RWPE1 (cell line): ENCODE measurements around the gene MAML3.
"Not testable (repeated sequence)": the region's sequence is repeated elsewhere in the genome, so short reads cannot be mapped to it uniquely, and the experiment has no call there.

Experiments
- CTCF ChIA-PET: fragments of 350-600 bp; sonication (Branson Sonifier 250); formaldehyde crosslinking; extraction: SDS; loops from one replicate; lab custom pipeline; 2021; lab: Yijun Ruan, JAX
- POLR2A ChIA-PET: fragments of 400-600 bp; formaldehyde crosslinking; extraction: SDS; loops from one replicate; lab custom pipeline; 2020; ENCODE audit warnings: antibody characterized with exemption; ENCODE audit not compliant: low non-redundant PET; lab: Yijun Ruan, JAX
- DNase-seq: peaks from one replicate; pipeline ENCODE4 v3.0.0; 2012; ENCODE audit warnings: low spot score
- H3K27ac ChIP-seq: fragments of 450-650 bp; 2 replicates; pipeline ENCODE4 v1.5.1; 2017
- TF ChIP-seq, protein P1 (sequence below): fragments of 450-650 bp; conservative IDR thresholded peaks from 2 replicates; pipeline ENCODE4 v1.5.1; 2017; ENCODE audit warnings: low read depth, mild to moderate bottlenecking

The MAML3 gene

GRCh38 chr4:139957065-139957464, 196.9 kb downstream of the MAML3 start:
- ChIA-PET POLR2A (no interaction called here), CTCF (interaction anchor here (0.6 kb wide), 1 partner anchor 321 kb away, joined by 3 read pairs; no protein-coding TSS in a partner anchor)
- no peak for DNase-seq
- H3K27ac ChIP-seq: no peak overlapping the region
- TF ChIP-seq, protein P1, sequence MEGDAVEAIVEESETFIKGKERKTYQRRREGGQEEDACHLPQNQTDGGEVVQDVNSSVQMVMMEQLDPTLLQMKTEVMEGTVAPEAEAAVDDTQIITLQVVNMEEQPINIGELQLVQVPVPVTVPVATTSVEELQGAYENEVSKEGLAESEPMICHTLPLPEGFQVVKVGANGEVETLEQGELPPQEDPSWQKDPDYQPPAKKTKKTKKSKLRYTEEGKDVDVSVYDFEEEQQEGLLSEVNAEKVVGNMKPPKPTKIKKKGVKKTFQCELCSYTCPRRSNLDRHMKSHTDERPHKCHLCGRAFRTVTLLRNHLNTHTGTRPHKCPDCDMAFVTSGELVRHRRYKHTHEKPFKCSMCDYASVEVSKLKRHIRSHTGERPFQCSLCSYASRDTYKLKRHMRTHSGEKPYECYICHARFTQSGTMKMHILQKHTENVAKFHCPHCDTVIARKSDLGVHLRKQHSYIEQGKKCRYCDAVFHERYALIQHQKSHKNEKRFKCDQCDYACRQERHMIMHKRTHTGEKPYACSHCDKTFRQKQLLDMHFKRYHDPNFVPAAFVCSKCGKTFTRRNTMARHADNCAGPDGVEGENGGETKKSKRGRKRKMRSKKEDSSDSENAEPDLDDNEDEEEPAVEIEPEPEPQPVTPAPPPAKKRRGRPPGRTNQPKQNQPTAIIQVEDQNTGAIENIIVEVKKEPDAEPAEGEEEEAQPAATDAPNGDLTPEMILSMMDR: no peak

DNA sequence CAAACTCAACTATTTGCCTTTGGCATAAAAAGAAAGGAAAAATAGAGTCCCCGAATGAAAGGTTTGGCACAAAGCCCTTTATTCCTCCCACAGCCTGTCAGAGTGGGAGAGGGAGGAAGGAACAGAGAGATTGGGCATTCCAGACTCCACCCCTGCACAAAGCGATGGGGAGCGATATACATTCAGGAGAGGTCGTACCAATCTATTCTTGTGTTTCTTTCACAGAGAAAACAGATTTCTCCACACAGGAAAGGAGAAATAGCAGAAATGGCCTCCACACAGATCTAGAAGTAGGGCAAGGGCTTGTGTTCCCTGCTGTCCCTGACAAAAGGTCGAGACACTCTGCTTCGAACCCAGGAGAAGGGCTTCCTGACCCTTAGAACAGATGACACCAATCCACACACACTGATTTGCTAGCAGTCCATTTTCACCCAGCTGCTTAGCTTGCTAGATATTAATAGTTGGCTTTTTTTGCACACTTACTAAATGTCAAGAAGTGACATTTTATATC, 197.4 kb downstream of the MAML3 start:
- H3K27ac ChIP-seq: no peak overlapping the region
- ChIA-PET POLR2A (no interaction called here), CTCF (interaction anchor here (0.6 kb wide), 1 partner anchor 321 kb away, joined by 3 read pairs; no protein-coding TSS in a partner anchor)
- no peak for DNase-seq
- TF ChIP-seq, protein P1: no peak

GRCh38 chr4:139955600-139955999, 198.4 kb downstream of the MAML3 start:
- POLR2A ChIA-PET: no interaction called here
- no peak for DNase-seq
- TF ChIP-seq, protein P1: no peak
- CTCF ChIA-PET: interaction anchor here (0.7 kb wide), 1 partner anchor 458 kb away, joined by 4 read pairs; no protein-coding TSS in a partner anchor
- no peak overlapping the region for H3K27ac ChIP-seq

DNA sequence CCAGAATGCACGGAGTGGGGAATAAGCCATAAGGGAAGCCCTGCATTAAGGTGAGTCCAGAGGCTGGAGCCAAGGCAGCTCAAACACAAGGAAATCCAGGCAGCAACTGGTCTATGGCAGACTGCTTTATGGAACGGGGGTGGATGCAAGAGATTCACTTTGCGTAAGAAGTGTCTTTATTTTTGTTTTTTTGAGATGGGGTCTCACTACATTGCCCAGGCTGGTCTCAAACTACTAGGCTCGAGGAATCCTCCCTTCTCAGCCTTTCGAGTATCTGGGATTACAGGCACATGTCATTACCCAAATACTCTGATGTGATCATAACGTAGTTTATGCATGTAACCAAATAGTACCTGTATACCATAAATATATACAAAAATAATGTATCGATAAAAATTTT, 199.5 kb downstream of the MAML3 start:
- DNase-seq: no peak
- no peak overlapping the region for H3K27ac ChIP-seq
- CTCF ChIA-PET: no interaction called here
- TF ChIP-seq, protein P1: no peak
- POLR2A ChIA-PET: no interaction called here

GRCh38 chr4:139951021-139951420, 203.0 kb downstream of the MAML3 start:
- ChIA-PET CTCF (interaction anchor here (0.6 kb wide), 1 partner anchor 302 kb away, joined by 3 read pairs; no protein-coding TSS in a partner anchor), POLR2A (no interaction called here)
- TF ChIP-seq, protein P1: no peak
- H3K27ac ChIP-seq: no peak overlapping the region
- no peak for DNase-seq

- no peak for DNase-seq
- H3K27ac ChIP-seq: no peak overlapping the region
- TF ChIP-seq, protein P1: no peak
- ChIA-PET CTCF (no interaction called here), POLR2A (no interaction called here)
These were observed 203.4 kb downstream of the MAML3 start for GRCh38 chr4:139950568-139950967.

GRCh38 chr4:139944916-139945315, 209.1 kb downstream of the MAML3 start:
- H3K27ac ChIP-seq, CTCF ChIA-PET, DNase-seq, POLR2A ChIA-PET: not testable (repeated sequence)
